ENCODE results near the gene TCEAL8. TPM values are rescaled to one million over a fixed set of nuclear protein-coding genes. Genes with fewer than 3 reads are reported as not detected.

The TCEAL8 gene
- total and polyA plus RNA-seq, 2 experiments from 2014 or later, result 123 to 153 TPM

- no peaks in the 10 kb centered on the region for H3K9me2 ChIP-seq (replicated peaks; ENCODE audit: insufficient read depth)
- H3K4me3 ChIP-seq, result no peak overlapping the region
- DNase-seq (ENCODE audit: low spot score), result no peak
- H3K36me3 ChIP-seq (replicated peaks; ENCODE audit: insufficient read depth, low read depth), result no peaks in the 10 kb centered on the region
- no peaks in the 10 kb centered on the region for H3K79me2 ChIP-seq
- H3K9me3 ChIP-seq (ENCODE audit: low read depth), result no peaks in the 10 kb centered on the region
- no peaks in the 10 kb centered on the region for H4K20me1 ChIP-seq (ENCODE audit: insufficient read depth, poor library complexity, severe bottlenecking)
- TF ChIP-seq EZH2phosphoT487 (IDR thresholded peaks at IDR 0.05; ENCODE audit: low read depth, severe bottlenecking, unreplicated experiment) (no peak), EZH2 (IDR thresholded peaks at IDR 0.05; ENCODE audit: borderline replicate concordance) (no peak), CTCF (IDR thresholded peaks at IDR 0.05; ENCODE audit: poor library complexity) (no peak)
- WGBS (ENCODE audit: low lambda C conversion rate, missing lambda C conversion rate), result 95% methylated on average over 34 of the region's 39 CpGs
- no peak overlapping the region for H2AFZ ChIP-seq
- no peaks in the 10 kb centered on the region for H3K4me1 ChIP-seq (ENCODE audit: insufficient read depth)
- no peak overlapping the region for H3K4me2 ChIP-seq
- no peaks in the 10 kb centered on the region for H3K27me3 ChIP-seq
- no peak overlapping the region for H3K27ac ChIP-seq
These were observed 34.2 kb downstream of the TCEAL8 start for GRCh38 chrX:103220511-103221323.

GRCh38 chrX:103215425-103215991 is 39.4 kb downstream of the TCEAL8 start:
- peak overlapping the region; percentile 97 for H3K27ac ChIP-seq
- peak overlapping the region; percentile 64 for H3K4me3 ChIP-seq
- no peaks in the 10 kb centered on the region for H3K27me3 ChIP-seq
- no peaks in the 10 kb centered on the region for H4K20me1 ChIP-seq (ENCODE audit: insufficient read depth, poor library complexity, severe bottlenecking)
- WGBS (ENCODE audit: low lambda C conversion rate, missing lambda C conversion rate), result 48% methylated on average over 16 of the region's 39 CpGs
- H3K36me3 ChIP-seq (replicated peaks; ENCODE audit: insufficient read depth, low read depth), result no peaks in the 10 kb centered on the region
- TF ChIP-seq EZH2 (IDR thresholded peaks at IDR 0.05; ENCODE audit: borderline replicate concordance) (no peak), EZH2phosphoT487 (IDR thresholded peaks at IDR 0.05; ENCODE audit: low read depth, severe bottlenecking, unreplicated experiment) (no peak), CTCF (IDR thresholded peaks at IDR 0.05; ENCODE audit: poor library complexity) (no peak)
- H3K9me2 ChIP-seq (replicated peaks; ENCODE audit: insufficient read depth), result no peaks in the 10 kb centered on the region
- H3K4me2 ChIP-seq, result peak overlapping the region; percentile 82
- H3K9me3 ChIP-seq (ENCODE audit: low read depth), result no peaks in the 10 kb centered on the region
- peak overlapping the region; percentile 26 for H2AFZ ChIP-seq
- H3K4me1 ChIP-seq (ENCODE audit: insufficient read depth), result no peaks in the 10 kb centered on the region
- DNase-seq (ENCODE audit: low spot score), result peak; percentile 52
- H3K79me2 ChIP-seq, result no peaks in the 10 kb centered on the region

- peak; percentile 92 for DNase-seq (ENCODE audit: low spot score)
- Histone ChIP-seq H3K27ac (peak within 1 kb of the TSS; percentile 97), H3K9me2 (replicated peaks; ENCODE audit: insufficient read depth) (no peaks in the 10 kb centered on the region), H2AFZ (peak within 1 kb of the TSS; percentile 53), H3K4me2 (peak within 1 kb of the TSS; percentile 82), H3K9me3 (ENCODE audit: low read depth) (no peaks in the 10 kb centered on the region), H3K27me3 (no peaks in the 10 kb centered on the region), H3K4me1 (ENCODE audit: insufficient read depth) (no peaks in the 10 kb centered on the region), H3K4me3 (peak within 1 kb of the TSS; percentile 64), H4K20me1 (ENCODE audit: insufficient read depth, poor library complexity, severe bottlenecking) (no peaks in the 10 kb centered on the region), H3K79me2 (no peaks in the 10 kb centered on the region), H3K36me3 (replicated peaks; ENCODE audit: insufficient read depth, low read depth) (no peaks in the 10 kb centered on the region)
- TF ChIP-seq CTCF (IDR thresholded peaks at IDR 0.05; ENCODE audit: poor library complexity), result no peak
- no peak for TF ChIP-seq EZH2phosphoT487 (IDR thresholded peaks at IDR 0.05; ENCODE audit: low read depth, severe bottlenecking, unreplicated experiment)
- no peak for TF ChIP-seq EZH2 (IDR thresholded peaks at IDR 0.05; ENCODE audit: borderline replicate concordance)
- 54% methylated on average over 12 of the region's 45 CpGs for WGBS (ENCODE audit: low lambda C conversion rate, missing lambda C conversion rate)
These were observed 40.0 kb downstream of the TCEAL8 start, which contains the start of gene BEX4 for GRCh38 chrX:103214870-103215424. Gene BEX4, plus strand, starts transcription at chrX:103215108. Its CDS starts 1,046 bp downstream, at chrX:103216154.

Data from hepatocyte (in vitro differentiated cells).